ENCODE measurements around the gene GPC1.

GRCh38 chr2:240500561-240501423 is 65.3 kb downstream of the GPC1 start:
- TF ChIP-seq SIN3A (IDR thresholded peaks at IDR 0.05; ENCODE audit: borderline replicate concordance, low read depth, low read length), result no peak
- no peak for TF ChIP-seq CTCF (IDR thresholded peaks at IDR 0.05)
- TF ChIP-seq POLR2AphosphoS5 (IDR thresholded peaks at IDR 0.05; ENCODE audit: low read depth, low read length), result no peak
- no peak for TF ChIP-seq TAF1 (IDR thresholded peaks at IDR 0.05; ENCODE audit: borderline replicate concordance, low read depth, low read length)
- no peak for TF ChIP-seq EZH2phosphoT487 (IDR thresholded peaks at IDR 0.05; ENCODE audit: borderline replicate concordance, low read depth)
- no peak for TF ChIP-seq FOXM1 (IDR thresholded peaks at IDR 0.05; ENCODE audit: low read depth)
- no peak for TF ChIP-seq CHD2 (IDR thresholded peaks at IDR 0.05; ENCODE audit: low read length, partially characterized antibody)

Data from SK-N-SH (cell line).